Endodermal cell (in vitro differentiated cells): ENCODE data around the gene ITM2C. TPM values are rescaled to one million over a fixed set of nuclear protein-coding genes. Genes with fewer than 3 reads are reported as not detected.

Experiments
- DNase-seq: peaks from one replicate; pipeline ENCODE4 v3.0.0-alpha.2; 2017
- H3K27ac ChIP-seq: 2 replicates; pipeline ENCODE4 v1.5.1; 2013; ENCODE audit warnings: mild to moderate bottlenecking, low read depth, low read length, moderate library complexity
- H3K27me3 ChIP-seq: 2 replicates; pipeline ENCODE4 v1.6.1; 2013; ENCODE audit warnings: mild to moderate bottlenecking, low read length, moderate library complexity; ENCODE audit not compliant: insufficient read depth, control insufficient read depth, poor library complexity, severe bottlenecking
- H3K36me3 ChIP-seq: 2 replicates; pipeline ENCODE4 v1.7.0; 2013; ENCODE audit warnings: mild to moderate bottlenecking, low read length, moderate library complexity; ENCODE audit not compliant: control insufficient read depth, insufficient read depth
- H3K4me1 ChIP-seq: one replicate; pipeline ENCODE4 v1.7.0; 2013; ENCODE audit warnings: low read length; ENCODE audit not compliant: control insufficient read depth, insufficient read depth
- H3K4me3 ChIP-seq: 2 replicates; pipeline ENCODE4 v1.5.1; 2013; ENCODE audit warnings: mild to moderate bottlenecking, low read length, moderate library complexity
- H3K9ac ChIP-seq: 2 replicates; pipeline ENCODE4 v1.6.1; 2013; ENCODE audit warnings: mild to moderate bottlenecking, low read length, moderate library complexity; ENCODE audit not compliant: poor library complexity, severe bottlenecking; ENCODE audit errors: extremely low read depth
- H3K9me3 ChIP-seq: 2 replicates; pipeline ENCODE4 v1.6.1; 2013; ENCODE audit warnings: mild to moderate bottlenecking, low read length, moderate library complexity; ENCODE audit not compliant: control insufficient read depth
- H3K27ac Mint-ChIP-seq: 2 replicates; pipeline ENCODE4 v1.8.0; 2020; ENCODE audit warnings: mixed read lengths
- H3K27me3 Mint-ChIP-seq: 2 replicates; pipeline ENCODE4 v1.8.0; 2021; ENCODE audit warnings: mild to moderate bottlenecking, mixed read lengths; ENCODE audit not compliant: insufficient read depth
- H3K36me3 Mint-ChIP-seq: 2 replicates; pipeline ENCODE4 v1.8.0; 2020; ENCODE audit warnings: low read depth, mixed read lengths
- H3K4me1 Mint-ChIP-seq: 2 replicates; pipeline ENCODE4 v1.8.0; 2020; ENCODE audit warnings: mixed read lengths
- H3K4me3 Mint-ChIP-seq: 2 replicates; pipeline ENCODE4 v1.8.0; 2020; ENCODE audit warnings: mild to moderate bottlenecking, moderate library complexity, mixed read lengths
- H3K9me3 Mint-ChIP-seq: 2 replicates; pipeline ENCODE4 v1.8.0; 2020; ENCODE audit warnings: mild to moderate bottlenecking, mixed read lengths
- CTCF ChIP-seq: fragments of 200-600 bp; sonication (generic); conservative IDR thresholded peaks from 2 replicates; pipeline ENCODE4 v1.5.0; 2021; ENCODE audit warnings: antibody characterized with exemption, mild to moderate bottlenecking
- WGBS, 2 experiments: methylation state at CpG; one replicate each; pipeline versions ENCODE4 v1.1.5 to v1.1.7; 2013; ENCODE audit warnings: missing lambda C conversion rate in 2 of 2, mixed read lengths in 1 of 2; ENCODE audit not compliant: insufficient coverage in 1 of 2, insufficient read length in 1 of 2; 5-methylcytosine and 5-hydroxymethylcytosine counted together
- total RNA-seq, 2 donors: library from RNA; stranded (reverse); fragmentation: NEBNext Ultra II Directional in 1 of 2; extraction: Animal tissue kit (Norgen Biotek cat#: 25700) in 1 of 2; gene quantifications; 2 replicates in 1 of 2; 3 replicates in 1 of 2; pipeline ENCODE4 v1.2.1, GENCODE V29; 2021

The ITM2C gene
- total RNA-seq, 2 donors from 2014 or later, result 208 to 269 TPM

DNA sequence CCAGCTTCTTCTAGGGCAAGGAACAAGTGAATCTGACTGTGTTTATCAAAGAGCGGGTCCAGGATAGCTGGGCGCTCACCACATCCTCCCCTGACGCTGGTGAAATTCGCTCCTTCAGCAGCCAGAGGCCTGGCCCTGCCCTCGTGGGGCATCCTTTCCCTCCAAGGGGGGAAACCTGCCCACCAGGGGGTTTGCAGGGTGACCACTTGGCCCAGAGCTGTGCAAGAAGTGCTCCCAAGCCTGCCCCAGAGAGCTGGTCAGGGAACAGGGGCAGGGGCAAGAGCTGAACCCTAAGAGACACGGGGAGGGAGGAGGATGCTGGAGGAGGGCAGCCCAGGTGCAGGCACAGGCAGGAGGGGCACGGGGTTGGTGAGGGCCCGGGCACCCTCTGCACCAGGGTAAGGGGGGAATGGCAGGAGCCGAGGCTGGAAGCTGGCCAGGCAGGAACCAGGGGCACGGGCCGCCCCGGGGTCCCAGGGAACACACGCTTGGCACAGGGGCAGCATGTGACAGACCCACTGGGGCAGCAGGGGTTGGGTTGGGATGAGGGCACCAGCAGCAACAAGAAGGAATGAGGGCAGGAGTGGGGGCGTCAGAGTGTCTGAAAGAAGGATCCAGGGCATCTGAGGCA lies 63.1 kb downstream of the ITM2C start:
- Mint-ChIP-seq H3K36me3 (no peaks in the 10 kb centered on the region), H3K27me3 (no peaks in the 10 kb centered on the region), H3K27ac (no peak overlapping the region), H3K4me3 (no peak overlapping the region), H3K9me3 (no peaks in the 10 kb centered on the region), H3K4me1 (no peaks in the 10 kb centered on the region)
- WGBS, 2 experiments, result 91 to 99% methylated on average over 9 to 14 of the region's 14 CpGs
- no peaks in the 10 kb centered on the region for H3K36me3 ChIP-seq
- no peaks in the 10 kb centered on the region for H3K27me3 ChIP-seq
- H3K9me3 ChIP-seq, result no peaks in the 10 kb centered on the region
- no peak overlapping the region for H3K4me3 ChIP-seq
- H3K9ac ChIP-seq, result no peak overlapping the region
- peak; percentile 34 for DNase-seq
- no peak overlapping the region for H3K27ac ChIP-seq
- H3K4me1 ChIP-seq, result no peaks in the 10 kb centered on the region
- TF ChIP-seq CTCF, result no peak

Other genes with a start within 250 kb of the ITM2C start
- gene CAB39, start 152.1 kb upstream of the ITM2C start, total RNA-seq, result 10 to 100 TPM; 41.4 to 48.4 TPM
- 1 to 10 TPM; 2.6 to 7.5 TPM for gene GPR55, start 60.3 kb downstream of the ITM2C start, total RNA-seq
- gene SPATA3, start 131.2 kb downstream of the ITM2C start, total RNA-seq, result not detected
- gene C2orf72, start 172.6 kb downstream of the ITM2C start, total RNA-seq, result 1 to 10 TPM; 1.8 to 3.9 TPM
- 100 to 1,000 TPM; 148 to 158 TPM for gene PSMD1, start 191.9 kb downstream of the ITM2C start, total RNA-seq